GM21526 (cell line): ENCODE results near the gene PXDN.
"Not testable (repeated sequence)": the region's sequence is repeated elsewhere in the genome, so short reads cannot be mapped to it uniquely, and the experiment has no call there.

Source experiments
- ATAC-seq: cut with Tn5 transposase; IDR thresholded peaks from one replicate; pipeline ENCODE4 v1.9.1; 2021; ENCODE audit warnings: moderate library complexity; ENCODE audit not compliant: unreplicated experiment, low FRiP score

Gene PXDN

GRCh38 chr2:1727796-1728474 lies 16.4 kb downstream of the PXDN start:
- no peak for ATAC-seq

GRCh38 chr2:1727101-1727771 lies 17.1 kb downstream of the PXDN start:
- ATAC-seq = no peak

GRCh38 chr2:1726558-1726957 lies 17.8 kb downstream of the PXDN start:
- ATAC-seq = no peak

- ATAC-seq = not testable (repeated sequence)
Measured at GRCh38 chr2:1724351-1724750, 20.0 kb downstream of the PXDN start.

GRCh38 chr2:1723397-1724042 lies 20.8 kb downstream of the PXDN start:
- no peak for ATAC-seq

- no peak for ATAC-seq
Measured at GRCh38 chr2:1722692-1723091, 21.6 kb downstream of the PXDN start.

- ATAC-seq = no peak
Measured at GRCh38 chr2:1721706-1722646, 22.3 kb downstream of the PXDN start.

GRCh38 chr2:1718339-1719220 lies 25.7 kb downstream of the PXDN start:
- ATAC-seq = no peak

GRCh38 chr2:1717113-1717512 lies 27.2 kb downstream of the PXDN start:
- ATAC-seq = no peak

- no peak for ATAC-seq
Measured at GRCh38 chr2:1716441-1716840, 27.9 kb downstream of the PXDN start.

GRCh38 chr2:1716014-1716305 lies 28.4 kb downstream of the PXDN start:
- ATAC-seq = not testable (repeated sequence)

- ATAC-seq = no peak
Measured at GRCh38 chr2:1715184-1716013, 28.9 kb downstream of the PXDN start.

- ATAC-seq = no peak
Measured at GRCh38 chr2:1714291-1715064, 29.8 kb downstream of the PXDN start.

- ATAC-seq = no peak
Measured at GRCh38 chr2:1713839-1714236, 30.5 kb downstream of the PXDN start.

GRCh38 chr2:1713142-1713838 lies 31.0 kb downstream of the PXDN start:
- no peak for ATAC-seq

- ATAC-seq = no peak
Measured at GRCh38 chr2:1709946-1710560, 34.3 kb downstream of the PXDN start.

GRCh38 chr2:1709335-1709605 lies 35.0 kb downstream of the PXDN start:
- no peak for ATAC-seq
